WI38 (cell line): ENCODE measurements around the gene BAZ2B.

Experiments used
- H3K4me3 ChIP-seq: 2 replicates; pipeline ENCODE4 v1.5.1; 2011; ENCODE audit warnings: low read depth, mild to moderate bottlenecking, control low read depth, low read length
- CTCF ChIP-seq: IDR thresholded peaks from 2 replicates; pipeline ENCODE4 v1.5.1; 2012; ENCODE audit warnings: low read depth, mild to moderate bottlenecking, control low read depth, low read length

Gene BAZ2B

GRCh38 chr2:159616286-159616701 lies at the start of gene BAZ2B:
Gene BAZ2B, minus strand, starts transcription at chr2:159616548. Its CDS starts 137,829 bp downstream, at chr2:159478719.
- TF ChIP-seq CTCF, result no peak
- H3K4me3 ChIP-seq, result peak within 1 kb of the TSS; percentile 73

- H3K4me3 ChIP-seq, result no peak overlapping the region
- no peak for TF ChIP-seq CTCF
Measured at GRCh38 chr2:159661286-159661685, 44.9 kb upstream of the BAZ2B start.

GRCh38 chr2:159658881-159659873 lies 42.8 kb upstream of the BAZ2B start:
- no peak for TF ChIP-seq CTCF
- no peak overlapping the region for H3K4me3 ChIP-seq

- no peak for TF ChIP-seq CTCF
- H3K4me3 ChIP-seq, result no peak overlapping the region
Measured at GRCh38 chr2:159653962-159654361, 37.6 kb upstream of the BAZ2B start.

- TF ChIP-seq CTCF, result no peak
- no peak overlapping the region for H3K4me3 ChIP-seq
Measured at GRCh38 chr2:159651884-159652283, 35.5 kb upstream of the BAZ2B start.

- no peak for TF ChIP-seq CTCF
- no peak overlapping the region for H3K4me3 ChIP-seq
Measured at GRCh38 chr2:159650574-159650973, 34.2 kb upstream of the BAZ2B start.

GRCh38 chr2:159648643-159649042 lies 32.3 kb upstream of the BAZ2B start:
- TF ChIP-seq CTCF, result no peak
- no peak overlapping the region for H3K4me3 ChIP-seq
